Fibroblast of lung (primary cell): ENCODE measurements around the gene CCDC85A. TPM values are rescaled to one million over a fixed set of nuclear protein-coding genes. Genes with fewer than 3 reads are reported as not detected.

Experiments used
- DNase-seq, 2 donors: peaks; one replicate each; pipeline versions ENCODE4 v3.0.0 to v3.0.0-alpha.2; 2010; ENCODE audit warnings: low read depth in 2 of 2
- H2AFZ ChIP-seq: 2 replicates; pipeline ENCODE4 v1.5.1; 2012; ENCODE audit warnings: low read length, control low read depth, inconsistent platforms
- H3K27ac ChIP-seq: 2 replicates; pipeline ENCODE4 v1.5.1; 2011; ENCODE audit warnings: low read length, control low read depth; ENCODE audit not compliant: insufficient read depth
- H3K27me3 ChIP-seq: 2 replicates; pipeline ENCODE4 v1.5.1; 2011; ENCODE audit warnings: mild to moderate bottlenecking, low read length; ENCODE audit not compliant: control insufficient read depth, insufficient read depth
- H3K36me3 ChIP-seq: 2 replicates; pipeline ENCODE4 v1.5.1; 2011; ENCODE audit warnings: low read length; ENCODE audit not compliant: control insufficient read depth, insufficient read depth
- H3K4me1 ChIP-seq: 2 replicates; pipeline ENCODE4 v1.5.1; 2011; ENCODE audit warnings: low read length; ENCODE audit not compliant: control insufficient read depth, insufficient read depth; ENCODE audit errors: extremely low read depth
- H3K4me2 ChIP-seq: 2 replicates; pipeline ENCODE4 v1.5.1; 2011; ENCODE audit warnings: low read length, control low read depth; ENCODE audit not compliant: insufficient read depth; ENCODE audit errors: extremely low read depth
- H3K4me3 ChIP-seq, 4 experiments: fragments of 200-600 bp in 1 of 4; sonication (generic) in 1 of 4; replicated peaks in 1 of 4; 2 replicates each; pipeline ENCODE4 v1.5.1; 2011 to 2016; ENCODE audit warnings: low read length in 4 of 4, low read depth in 3 of 4, mild to moderate bottlenecking in 3 of 4, control low read depth in 2 of 4, inconsistent platforms in 1 of 4, mixed read lengths in 1 of 4; ENCODE audit not compliant: insufficient read depth in 1 of 4; ENCODE audit errors: control extremely low read depth in 1 of 4
- H3K79me2 ChIP-seq: 2 replicates; pipeline ENCODE4 v1.5.1; 2012; ENCODE audit warnings: mild to moderate bottlenecking, low read length, inconsistent platforms; ENCODE audit not compliant: control insufficient read depth, insufficient read depth
- H3K9ac ChIP-seq: 2 replicates; pipeline ENCODE4 v1.5.1; 2011; ENCODE audit warnings: mild to moderate bottlenecking, low read length, control low read depth; ENCODE audit not compliant: insufficient read depth
- H3K9me3 ChIP-seq: 2 replicates; pipeline ENCODE4 v1.5.1; 2012; ENCODE audit warnings: low read depth, low read length; ENCODE audit not compliant: control insufficient read depth, insufficient read depth
- H4K20me1 ChIP-seq: 2 replicates; pipeline ENCODE4 v1.5.1; 2011; ENCODE audit warnings: low read length; ENCODE audit not compliant: control insufficient read depth, insufficient read depth; ENCODE audit errors: extremely low read depth
- CTCF ChIP-seq, 2 donors: IDR thresholded peaks in 1 of 2; conservative IDR thresholded peaks in 1 of 2; 1 replicate in 1 of 2; 2 replicates in 1 of 2; pipeline ENCODE4 v1.5.1; 2011 to 2012; ENCODE audit warnings: low read length in 2 of 2, control low read depth in 1 of 2, inconsistent platforms in 1 of 2, low read depth in 1 of 2, mild to moderate bottlenecking in 1 of 2
- EZH2 ChIP-seq: IDR thresholded peaks from 2 replicates; pipeline ENCODE4 v1.5.1; 2012; ENCODE audit warnings: low read length, control low read depth, mild to moderate bottlenecking; ENCODE audit errors: missing control alignments
- polyA plus RNA-seq, 2 donors: library from polyadenylated mRNA; depleted of rRNA in 1 of 2; stranded (reverse) in 1 of 2; unstranded in 1 of 2; fragments of >200 nt; gene quantifications; 2 replicates each; pipeline ENCODE4 v1.2.1, GENCODE V29; 2011 to 2012; ENCODE audit warnings: missing spikeins in 1 of 2
- total RNA-seq: library from RNA; depleted of rRNA; stranded (reverse); fragments of >200 nt; gene quantifications from 2 replicates; pipeline ENCODE4 v1.2.1, GENCODE V29; 2014

CCDC85A gene
- total and polyA plus RNA-seq, 2 donors (not counting 1 experiment from before 2014, with no cell fraction given) = 0.03 TPM; not detected in 1

GRCh38 chr2:56224316-56224715 lies 40.5 kb downstream of the CCDC85A start:
- TF ChIP-seq EZH2 = no peak
- no peak for TF ChIP-seq CTCF (conservative IDR thresholded peaks at IDR 0.05 in 1 of 2, IDR thresholded peaks at IDR 0.05 in 1 of 2; ENCODE audit: low read depth in 1 of 2, low read length in 2 of 2)
- Histone ChIP-seq H3K4me1 (no peaks in the 10 kb centered on the region), H3K27me3 (no peaks in the 10 kb centered on the region), H3K9ac (no peak overlapping the region), H3K36me3 (no peaks in the 10 kb centered on the region), H3K9me3 (no peaks in the 10 kb centered on the region), H3K4me3 (no peak overlapping the region), H3K79me2 (no peaks in the 10 kb centered on the region), H4K20me1 (no peaks in the 10 kb centered on the region), H3K4me2 (no peak overlapping the region), H3K27ac (no peak overlapping the region), H2AFZ (no peak overlapping the region)
- DNase-seq = no peak

- no peaks in the 10 kb centered on the region for H4K20me1 ChIP-seq
- H3K27ac ChIP-seq = no peak overlapping the region
- H2AFZ ChIP-seq = no peak overlapping the region
- no peak overlapping the region for H3K9ac ChIP-seq
- no peaks in the 10 kb centered on the region for H3K9me3 ChIP-seq
- H3K4me3 ChIP-seq = no peak overlapping the region
- H3K79me2 ChIP-seq = no peaks in the 10 kb centered on the region
- H3K27me3 ChIP-seq = no peaks in the 10 kb centered on the region
- TF ChIP-seq EZH2 (no peak), CTCF (conservative IDR thresholded peaks at IDR 0.05 in 1 of 2, IDR thresholded peaks at IDR 0.05 in 1 of 2; ENCODE audit: low read depth in 1 of 2, low read length in 2 of 2) (no peak)
- H3K4me2 ChIP-seq = no peak overlapping the region
- no peak for DNase-seq
- no peaks in the 10 kb centered on the region for H3K36me3 ChIP-seq
- H3K4me1 ChIP-seq = no peaks in the 10 kb centered on the region
Measured at GRCh38 chr2:56227811-56228210, 44.0 kb downstream of the CCDC85A start.

GRCh38 chr2:56229397-56230060 lies 45.7 kb downstream of the CCDC85A start:
- no peaks in the 10 kb centered on the region for H4K20me1 ChIP-seq
- TF ChIP-seq EZH2 = no peak
- TF ChIP-seq CTCF (conservative IDR thresholded peaks at IDR 0.05 in 1 of 2, IDR thresholded peaks at IDR 0.05 in 1 of 2; ENCODE audit: low read depth in 1 of 2, low read length in 2 of 2) = no peak
- no peaks in the 10 kb centered on the region for H3K36me3 ChIP-seq
- no peaks in the 10 kb centered on the region for H3K27me3 ChIP-seq
- DNase-seq = no peak
- H3K4me3 ChIP-seq = no peak overlapping the region
- H3K27ac ChIP-seq = no peak overlapping the region
- no peaks in the 10 kb centered on the region for H3K79me2 ChIP-seq
- no peaks in the 10 kb centered on the region for H3K9me3 ChIP-seq
- H2AFZ ChIP-seq = no peak overlapping the region
- H3K9ac ChIP-seq = no peak overlapping the region
- no peak overlapping the region for H3K4me2 ChIP-seq
- H3K4me1 ChIP-seq = no peaks in the 10 kb centered on the region
